ENCODE measurements around the gene INAVA.

DNA sequence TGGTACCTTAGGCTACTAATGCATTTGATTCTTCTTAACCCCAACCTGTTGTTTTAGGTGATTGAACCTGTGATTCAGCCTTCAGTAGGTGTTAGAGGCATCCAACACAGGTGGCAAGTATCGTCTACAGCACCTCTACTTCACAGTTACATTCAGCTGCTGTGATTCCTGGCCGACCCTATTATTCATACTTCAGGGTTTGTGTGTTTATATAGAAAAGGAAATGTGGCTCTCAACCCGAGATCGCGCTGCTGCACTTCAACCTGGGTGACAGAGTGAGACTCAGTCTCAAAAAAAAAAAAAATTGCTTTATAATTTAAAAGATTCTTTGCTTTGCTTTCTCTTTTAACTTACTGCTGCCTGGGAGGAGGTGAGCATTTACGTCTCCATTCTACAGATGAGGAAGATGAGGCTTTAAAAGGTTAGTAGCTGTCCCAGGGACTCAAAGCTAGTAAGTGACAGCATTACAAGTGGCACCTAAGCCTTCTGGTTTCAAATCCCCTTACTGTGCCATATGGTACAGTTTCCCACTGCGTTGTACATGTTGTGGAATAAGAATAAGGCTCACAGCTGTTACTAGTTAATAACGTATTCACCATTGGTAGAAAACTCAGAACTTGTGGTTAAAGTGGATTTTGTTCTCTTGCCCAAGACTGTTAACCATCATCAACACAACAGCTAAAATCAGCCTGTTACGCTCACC is 31.8 kb upstream of the INAVA start:
- TF ChIP-seq GATAD2B (conservative IDR thresholded peaks at IDR 0.05; ENCODE audit: low read depth) (peak; percentile 58; the same call in 1 of the 2 replicates), POLR2A (IDR thresholded peaks at IDR 0.05; ENCODE audit: low read depth, low read length) (no peak), CHD4 (IDR thresholded peaks at IDR 0.05) (no peak), ZNF384 (IDR thresholded peaks at IDR 0.05; ENCODE audit: borderline replicate concordance, low read depth, low read length) (no peak; the same call in 1 of the 2 replicates), CHD1 (IDR thresholded peaks at IDR 0.05; ENCODE audit: low read depth, low read length) (no peak), RFX5 (IDR thresholded peaks at IDR 0.05; ENCODE audit: low read depth, low read length) (no peak), CTCF (IDR thresholded peaks at IDR 0.05 in 2 of 3, conservative IDR thresholded peaks at IDR 0.05 in 1 of 3; ENCODE audit: control insufficient read depth in 2 of 3, extremely low read depth in 1 of 3, insufficient read depth in 1 of 3, low read depth in 3 of 3, low read length in 3 of 3) (no peak), BHLHE40 (IDR thresholded peaks at IDR 0.05; ENCODE audit: borderline replicate concordance in 1 of 2, low read depth in 2 of 2, low read length in 1 of 2) (no peak; a peak in 1 of 4 replicates)

All from GM12878 (cell line).